Stimulated activated CD4-positive, alpha-beta T cell treated with anti-CD3 and anti-CD28 coated beads, Interleukin-15, amount 100 ng/mL, for 48 hours (primary cell): Measurements from ENCODE around the gene OR1F1.
A peak's percentile ranks its signal among the peaks of the same experiment; 100 is the strongest.
"Not testable (repeated sequence)": the region's sequence is repeated elsewhere in the genome, so short reads cannot be mapped to it uniquely, and the experiment has no call there.

Experiments
- DNase-seq, 2 donors: peaks; one replicate each; pipeline ENCODE4 v3.0.0-alpha.2; 2020; ENCODE audit warnings: low read depth in 2 of 2

OR1F1 gene

GRCh38 chr16:3150346-3151218, 37.4 kb upstream of the OR1F1 start:
- DNase-seq = peak; percentile 96

- no peak for DNase-seq
Observed at GRCh38 chr16:3152027-3152276, 36.1 kb upstream of the OR1F1 start.

DNA sequence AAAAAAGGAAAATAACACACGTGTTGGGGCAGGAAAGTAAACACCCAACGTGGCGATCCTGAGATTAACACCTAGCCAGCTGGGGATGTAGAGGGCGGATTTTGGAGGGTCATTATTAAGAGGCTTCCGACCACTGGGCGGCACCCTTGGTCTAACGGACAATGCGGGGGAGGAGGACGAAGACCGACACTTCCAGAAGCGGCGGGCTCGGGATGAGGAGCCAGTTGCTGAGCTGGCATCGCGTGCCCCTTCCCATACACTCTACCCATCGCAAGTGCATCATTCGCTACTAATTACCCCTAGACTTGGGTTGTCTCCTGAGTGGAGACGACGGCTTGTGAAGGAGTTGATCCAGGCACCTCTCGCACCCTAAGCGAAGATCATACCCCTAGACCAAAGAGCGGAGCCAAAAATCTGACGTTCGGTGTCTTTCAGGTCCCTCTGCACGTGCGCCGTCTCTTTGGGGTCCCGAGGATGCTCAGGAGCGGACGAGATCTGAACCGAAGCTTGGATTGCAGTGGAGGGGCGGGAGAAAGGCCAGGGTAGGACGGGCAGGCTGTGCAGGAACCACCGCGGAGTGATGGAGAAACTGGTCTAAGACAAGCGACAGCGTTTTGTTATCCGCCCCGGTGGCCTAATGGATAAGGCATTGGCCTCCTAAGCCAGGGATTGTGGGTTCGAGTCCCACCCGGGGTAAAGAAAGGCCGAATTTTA, 35.6 kb upstream of the OR1F1 start:
- peak; percentile 84 to 86 for DNase-seq

DNA sequence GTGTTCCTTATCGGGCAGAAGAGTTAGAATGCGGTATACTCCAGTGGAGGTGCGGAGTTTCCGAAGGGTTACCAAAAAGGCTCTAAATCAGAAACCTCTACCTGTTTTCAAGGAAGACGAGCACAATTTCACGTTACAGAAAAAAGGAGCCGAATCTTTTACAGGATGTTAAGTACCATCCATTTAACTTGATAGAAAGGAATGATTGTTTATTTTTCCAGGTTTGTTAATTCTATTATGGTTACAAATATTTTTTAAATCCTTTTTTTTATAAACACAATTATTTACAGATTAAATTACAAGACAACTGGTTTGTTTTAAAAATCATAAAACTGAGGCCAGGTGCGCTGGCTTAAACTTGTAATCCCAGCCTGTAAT, 35.0 kb upstream of the OR1F1 start:
- no peak for DNase-seq

GRCh38 chr16:3155181-3155580, 32.8 kb upstream of the OR1F1 start:
- no peak for DNase-seq

- DNase-seq = no peak
Observed at GRCh38 chr16:3155972-3156371, 32.0 kb upstream of the OR1F1 start.

GRCh38 chr16:3157229-3158025, 30.6 kb upstream of the OR1F1 start:
- DNase-seq = peak in 1 of 2 donors; percentile 47

DNA sequence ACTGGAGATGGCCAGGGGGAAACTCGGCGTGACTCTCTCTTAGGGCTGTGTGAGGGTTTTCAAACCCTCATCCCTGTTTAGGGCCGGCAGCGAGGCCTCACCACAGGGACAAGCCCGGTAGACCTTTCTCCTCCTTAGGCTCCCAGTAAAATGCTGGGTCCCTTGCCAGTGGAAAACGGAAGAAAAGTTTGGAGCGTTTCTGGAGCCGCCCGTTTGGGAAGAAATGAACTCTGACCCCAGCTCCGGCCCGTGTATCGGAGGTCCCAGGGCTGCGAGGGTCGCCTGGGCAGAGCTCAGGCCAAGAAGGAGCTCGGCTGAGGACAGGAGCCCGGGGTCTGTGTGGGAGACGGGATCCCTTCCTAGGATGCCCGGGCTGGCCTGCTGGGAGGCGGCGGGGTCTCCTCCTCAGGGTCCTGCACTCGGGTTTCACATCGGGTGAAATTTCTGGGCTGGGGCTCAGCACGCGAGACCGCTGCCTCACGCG, 29.9 kb upstream of the OR1F1 start:
- DNase-seq = no peak

- peak; percentile 76 to 80 for DNase-seq
Observed at GRCh38 chr16:3158510-3159314, 29.3 kb upstream of the OR1F1 start.

GRCh38 chr16:3161235-3162018, 26.6 kb upstream of the OR1F1 start:
- no peak for DNase-seq

GRCh38 chr16:3164121-3164991, 23.6 kb upstream of the OR1F1 start:
- DNase-seq = no peak

DNA sequence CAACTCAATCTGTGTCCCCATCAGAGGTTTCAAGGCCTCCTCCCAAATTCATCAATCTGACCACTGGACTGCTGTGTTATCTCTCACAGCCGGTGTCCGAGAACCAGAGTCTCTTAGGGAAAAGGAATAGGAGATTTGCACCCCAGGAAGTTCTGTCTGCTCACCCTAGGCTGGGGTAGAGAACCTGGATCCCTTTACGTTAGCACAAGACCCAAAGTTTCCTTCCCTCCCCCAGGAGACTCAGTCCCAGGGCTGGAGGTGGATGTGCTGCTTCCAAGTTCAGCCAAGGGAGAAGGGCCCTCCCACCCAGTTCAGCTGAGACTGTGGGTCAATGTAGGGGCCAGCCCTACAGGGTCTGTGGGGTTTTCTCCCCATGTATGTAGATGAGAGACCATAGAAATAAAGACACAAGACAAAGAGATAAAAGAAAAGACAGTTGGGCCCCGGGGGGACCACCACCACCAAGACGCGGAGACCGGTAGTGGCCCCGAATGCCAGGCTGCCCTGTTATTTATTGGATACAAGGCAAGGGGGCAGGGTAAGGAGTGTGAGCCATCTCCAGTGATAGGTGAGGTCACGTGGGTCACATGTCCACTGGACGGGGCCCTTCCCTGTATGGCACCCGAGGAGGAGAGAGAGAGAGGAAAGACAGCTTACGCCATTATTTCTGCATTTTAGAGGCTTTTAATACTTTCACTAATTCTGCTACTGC, 22.7 kb upstream of the OR1F1 start:
- no peak for DNase-seq

DNA sequence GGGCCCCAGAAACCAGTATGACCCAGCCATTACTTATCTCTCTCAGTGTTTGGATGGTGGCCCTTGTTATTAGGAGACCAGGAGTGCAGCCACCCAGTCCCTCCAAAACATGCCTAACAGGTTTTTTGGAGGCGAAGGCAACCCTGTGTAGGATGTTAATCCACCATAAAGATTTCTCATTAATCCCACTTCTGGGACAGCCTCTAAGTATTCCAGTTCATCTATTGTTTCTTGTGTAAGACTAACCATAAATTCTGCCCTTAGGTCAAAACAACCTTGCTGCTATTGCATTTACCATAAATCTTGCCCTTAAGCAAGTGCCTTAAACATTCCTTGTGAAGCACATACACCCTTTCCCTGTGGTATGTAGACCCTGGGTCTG, 21.5 kb upstream of the OR1F1 start:
- no peak for DNase-seq

DNA sequence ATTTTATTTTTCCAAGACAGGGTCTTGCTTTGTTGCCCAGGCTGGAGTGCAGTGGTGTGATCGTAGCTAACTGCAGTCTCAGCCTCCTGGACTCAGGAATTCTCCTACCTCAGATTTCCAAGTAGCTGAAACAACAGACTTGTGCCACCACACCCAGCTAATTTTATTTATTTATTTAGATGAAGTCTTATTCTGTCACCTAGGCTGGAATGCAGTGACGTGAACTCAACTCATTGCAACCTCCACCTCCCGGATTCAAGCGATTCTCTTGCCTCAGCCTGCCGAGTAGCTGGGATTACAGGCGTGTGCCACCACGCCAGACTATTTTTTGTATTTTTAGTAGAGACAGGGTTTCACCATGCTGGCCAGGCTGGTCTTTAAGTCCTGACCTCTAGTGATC, 19.3 kb upstream of the OR1F1 start:
- DNase-seq = not testable (repeated sequence)

GRCh38 chr16:3170440-3171180, 17.4 kb upstream of the OR1F1 start:
- no peak for DNase-seq

- DNase-seq = peak in 1 of 2 donors; percentile 46
Observed at GRCh38 chr16:3171181-3171854, 16.7 kb upstream of the OR1F1 start.

DNA sequence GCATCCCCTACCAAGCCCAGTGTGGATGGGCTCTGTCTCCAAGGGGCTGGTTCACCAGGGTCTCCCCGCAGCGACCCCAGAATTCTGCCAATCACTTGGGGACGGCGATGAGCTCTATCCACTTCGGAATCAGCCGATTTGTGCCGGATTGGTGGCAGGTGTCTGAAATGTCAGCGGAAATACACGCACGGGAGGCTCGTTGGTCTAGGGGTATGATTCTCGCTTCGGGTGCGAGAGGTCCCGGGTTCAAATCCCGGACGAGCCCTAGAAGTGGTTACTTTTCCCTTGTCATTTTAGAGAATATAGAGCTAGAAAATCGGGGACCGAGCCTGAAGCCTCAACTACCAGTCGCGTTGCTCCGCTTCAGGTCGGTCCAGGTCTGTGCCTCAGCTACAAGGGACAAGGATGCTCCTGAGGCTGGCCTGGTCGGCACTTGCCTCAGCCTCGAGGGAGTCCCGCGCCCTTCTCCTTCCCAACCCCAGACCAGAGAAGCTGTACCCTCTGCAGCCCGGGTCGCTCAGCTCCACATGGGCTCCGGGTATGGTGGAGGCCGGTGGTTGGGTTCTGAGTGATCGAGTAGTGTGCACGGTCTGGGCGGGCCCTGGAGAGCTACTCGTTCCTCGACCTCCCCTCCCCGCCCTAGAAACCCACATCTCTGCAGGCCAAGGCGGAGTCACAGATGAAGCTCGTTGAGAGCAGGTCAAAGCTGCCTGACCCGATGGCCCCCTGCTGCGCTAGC, 16.0 kb upstream of the OR1F1 start:
- peak in 1 of 2 donors; percentile 45 for DNase-seq
